Fibroblast of lung (primary cell): ENCODE measurements around the gene OSBPL9. TPM values are rescaled to one million over a fixed set of nuclear protein-coding genes. Genes with fewer than 3 reads are reported as not detected.

Experiments
- DNase-seq, 2 donors: peaks; one replicate each; pipeline versions ENCODE4 v3.0.0 to v3.0.0-alpha.2; 2010; ENCODE audit warnings: low read depth in 2 of 2
- H2AFZ ChIP-seq: 2 replicates; pipeline ENCODE4 v1.5.1; 2012; ENCODE audit warnings: low read length, control low read depth, inconsistent platforms
- H3K27ac ChIP-seq: 2 replicates; pipeline ENCODE4 v1.5.1; 2011; ENCODE audit warnings: low read length, control low read depth; ENCODE audit not compliant: insufficient read depth
- H3K27me3 ChIP-seq: 2 replicates; pipeline ENCODE4 v1.5.1; 2011; ENCODE audit warnings: mild to moderate bottlenecking, low read length; ENCODE audit not compliant: control insufficient read depth, insufficient read depth
- H3K36me3 ChIP-seq: 2 replicates; pipeline ENCODE4 v1.5.1; 2011; ENCODE audit warnings: low read length; ENCODE audit not compliant: control insufficient read depth, insufficient read depth
- H3K4me1 ChIP-seq: 2 replicates; pipeline ENCODE4 v1.5.1; 2011; ENCODE audit warnings: low read length; ENCODE audit not compliant: control insufficient read depth, insufficient read depth; ENCODE audit errors: extremely low read depth
- H3K4me2 ChIP-seq: 2 replicates; pipeline ENCODE4 v1.5.1; 2011; ENCODE audit warnings: low read length, control low read depth; ENCODE audit not compliant: insufficient read depth; ENCODE audit errors: extremely low read depth
- H3K4me3 ChIP-seq, 4 experiments: fragments of 200-600 bp in 1 of 4; sonication (generic) in 1 of 4; replicated peaks in 1 of 4; 2 replicates each; pipeline ENCODE4 v1.5.1; 2011 to 2016; ENCODE audit warnings: low read length in 4 of 4, low read depth in 3 of 4, mild to moderate bottlenecking in 3 of 4, control low read depth in 2 of 4, inconsistent platforms in 1 of 4, mixed read lengths in 1 of 4; ENCODE audit not compliant: insufficient read depth in 1 of 4; ENCODE audit errors: control extremely low read depth in 1 of 4
- H3K79me2 ChIP-seq: 2 replicates; pipeline ENCODE4 v1.5.1; 2012; ENCODE audit warnings: mild to moderate bottlenecking, low read length, inconsistent platforms; ENCODE audit not compliant: control insufficient read depth, insufficient read depth
- H3K9ac ChIP-seq: 2 replicates; pipeline ENCODE4 v1.5.1; 2011; ENCODE audit warnings: mild to moderate bottlenecking, low read length, control low read depth; ENCODE audit not compliant: insufficient read depth
- H3K9me3 ChIP-seq: 2 replicates; pipeline ENCODE4 v1.5.1; 2012; ENCODE audit warnings: low read depth, low read length; ENCODE audit not compliant: control insufficient read depth, insufficient read depth
- H4K20me1 ChIP-seq: 2 replicates; pipeline ENCODE4 v1.5.1; 2011; ENCODE audit warnings: low read length; ENCODE audit not compliant: control insufficient read depth, insufficient read depth; ENCODE audit errors: extremely low read depth
- EZH2 ChIP-seq: IDR thresholded peaks from 2 replicates; pipeline ENCODE4 v1.5.1; 2012; ENCODE audit warnings: low read length, control low read depth, mild to moderate bottlenecking; ENCODE audit errors: missing control alignments
- polyA plus RNA-seq, 2 donors: library from polyadenylated mRNA; depleted of rRNA in 1 of 2; stranded (reverse) in 1 of 2; unstranded in 1 of 2; fragments of >200 nt; gene quantifications; 2 replicates each; pipeline ENCODE4 v1.2.1, GENCODE V29; 2011 to 2012; ENCODE audit warnings: missing spikeins in 1 of 2
- total RNA-seq: library from RNA; depleted of rRNA; stranded (reverse); fragments of >200 nt; gene quantifications from 2 replicates; pipeline ENCODE4 v1.2.1, GENCODE V29; 2014
- TF ChIP-seq, protein P1 (sequence below), 2 donors: IDR thresholded peaks in 1 of 2; conservative IDR thresholded peaks in 1 of 2; 1 replicate in 1 of 2; 2 replicates in 1 of 2; pipeline ENCODE4 v1.5.1; 2011 to 2012; ENCODE audit warnings: low read length in 2 of 2, control low read depth in 1 of 2, inconsistent platforms in 1 of 2, low read depth in 1 of 2, mild to moderate bottlenecking in 1 of 2

The OSBPL9 gene
- total and polyA plus RNA-seq, 2 donors (not counting 1 experiment from before 2014, with no cell fraction given): 62.5 to 90.7 TPM

DNA sequence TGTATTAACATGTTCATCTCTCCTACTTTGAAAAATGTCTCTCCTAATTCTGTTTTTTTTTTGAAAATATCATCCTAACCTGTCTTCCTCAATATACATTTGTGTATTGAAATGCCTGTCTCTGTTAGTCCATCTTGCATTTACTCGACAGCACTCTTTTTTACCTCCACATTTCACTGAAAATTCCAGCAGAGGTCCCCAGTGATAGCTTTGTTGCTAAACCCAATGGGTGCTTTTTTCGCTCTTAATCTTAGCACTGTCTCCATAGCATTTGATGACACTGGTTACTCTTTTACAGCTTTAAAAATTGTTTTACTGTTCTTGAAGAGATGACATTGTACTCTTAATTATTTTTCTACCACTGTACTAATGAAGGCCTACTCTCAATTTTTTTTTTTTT is 10.8 kb downstream of the OSBPL9 start:
- Histone ChIP-seq H3K79me2 (peaks cover 7% of the 10 kb centered on the region), H4K20me1 (no peaks in the 10 kb centered on the region)
- peak; percentile 41 to 75 for DNase-seq

DNA sequence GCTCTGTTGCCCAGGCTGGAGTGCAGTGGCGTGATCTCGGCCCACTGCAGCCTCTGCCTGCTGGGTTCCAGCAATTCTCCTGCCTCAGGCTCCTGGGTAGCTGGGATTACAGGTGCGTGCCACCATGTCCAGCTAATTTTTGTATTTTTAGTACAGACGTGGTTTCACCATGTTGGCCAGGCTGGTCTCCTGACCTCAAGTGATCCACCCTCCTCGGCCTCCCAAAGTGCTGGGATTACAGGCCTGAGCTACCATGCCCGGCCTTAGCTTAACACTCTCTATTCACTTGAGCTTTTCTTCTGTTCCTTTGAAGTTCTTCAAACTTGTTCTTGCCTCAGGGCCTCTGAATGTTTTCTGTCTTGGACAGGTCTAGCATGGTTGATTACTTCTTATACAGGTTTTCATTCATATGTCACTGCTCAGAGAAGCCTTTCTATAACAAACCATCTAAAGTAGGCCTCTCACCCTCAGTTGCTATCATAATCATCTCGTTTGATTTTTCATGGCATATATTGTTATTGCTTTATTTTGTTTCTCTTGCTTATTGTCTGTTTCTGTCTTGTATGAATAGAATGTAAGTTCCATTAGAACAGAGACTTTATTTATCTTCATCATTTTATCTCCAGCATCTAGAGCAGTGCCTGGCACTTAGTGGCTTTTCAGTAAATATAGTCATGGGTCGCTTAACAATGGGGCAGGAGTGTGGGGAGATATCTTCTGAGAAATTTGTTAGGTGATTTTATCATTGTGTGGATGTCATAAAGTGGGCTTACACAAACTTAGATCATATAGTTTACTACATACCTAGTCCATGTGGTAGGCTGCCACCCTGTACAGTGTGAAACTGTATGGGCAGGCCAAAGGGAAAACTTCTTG is 12.1 kb downstream of the OSBPL9 start:
- H3K4me3 ChIP-seq: no peak overlapping the region
- no peak for TF ChIP-seq EZH2
- TF ChIP-seq, protein P1, sequence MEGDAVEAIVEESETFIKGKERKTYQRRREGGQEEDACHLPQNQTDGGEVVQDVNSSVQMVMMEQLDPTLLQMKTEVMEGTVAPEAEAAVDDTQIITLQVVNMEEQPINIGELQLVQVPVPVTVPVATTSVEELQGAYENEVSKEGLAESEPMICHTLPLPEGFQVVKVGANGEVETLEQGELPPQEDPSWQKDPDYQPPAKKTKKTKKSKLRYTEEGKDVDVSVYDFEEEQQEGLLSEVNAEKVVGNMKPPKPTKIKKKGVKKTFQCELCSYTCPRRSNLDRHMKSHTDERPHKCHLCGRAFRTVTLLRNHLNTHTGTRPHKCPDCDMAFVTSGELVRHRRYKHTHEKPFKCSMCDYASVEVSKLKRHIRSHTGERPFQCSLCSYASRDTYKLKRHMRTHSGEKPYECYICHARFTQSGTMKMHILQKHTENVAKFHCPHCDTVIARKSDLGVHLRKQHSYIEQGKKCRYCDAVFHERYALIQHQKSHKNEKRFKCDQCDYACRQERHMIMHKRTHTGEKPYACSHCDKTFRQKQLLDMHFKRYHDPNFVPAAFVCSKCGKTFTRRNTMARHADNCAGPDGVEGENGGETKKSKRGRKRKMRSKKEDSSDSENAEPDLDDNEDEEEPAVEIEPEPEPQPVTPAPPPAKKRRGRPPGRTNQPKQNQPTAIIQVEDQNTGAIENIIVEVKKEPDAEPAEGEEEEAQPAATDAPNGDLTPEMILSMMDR (conservative IDR thresholded peaks at IDR 0.05 in 1 of 2, IDR thresholded peaks at IDR 0.05 in 1 of 2; ENCODE audit: low read depth in 1 of 2, low read length in 2 of 2): no peak
- H4K20me1 ChIP-seq: no peaks in the 10 kb centered on the region
- H3K9ac ChIP-seq: no peak overlapping the region
- DNase-seq: no peak
- H3K27me3 ChIP-seq: no peaks in the 10 kb centered on the region
- no peak overlapping the region for H3K4me2 ChIP-seq
- no peaks in the 10 kb centered on the region for H3K36me3 ChIP-seq
- peaks cover 3% of the 10 kb centered on the region for H3K79me2 ChIP-seq
- no peak overlapping the region for H3K27ac ChIP-seq
- H3K9me3 ChIP-seq: no peaks in the 10 kb centered on the region
- H3K4me1 ChIP-seq: no peaks in the 10 kb centered on the region
- no peak overlapping the region for H2AFZ ChIP-seq

More for the DNA sequence above, 10.8 kb downstream of the OSBPL9 start:
- Histone ChIP-seq H3K9me3 (no peaks in the 10 kb centered on the region), H3K27me3 (no peaks in the 10 kb centered on the region), H3K4me2 (no peak overlapping the region), H3K4me3 (no peak overlapping the region), H3K27ac (no peak overlapping the region), H3K9ac (no peak overlapping the region), H2AFZ (no peak overlapping the region), H3K4me1 (no peaks in the 10 kb centered on the region), H3K36me3 (no peaks in the 10 kb centered on the region)
- TF ChIP-seq EZH2: no peak
- TF ChIP-seq, protein P1 (conservative IDR thresholded peaks at IDR 0.05 in 1 of 2, IDR thresholded peaks at IDR 0.05 in 1 of 2; ENCODE audit: low read depth in 1 of 2, low read length in 2 of 2): peak; percentile 51 to 63

DNA sequence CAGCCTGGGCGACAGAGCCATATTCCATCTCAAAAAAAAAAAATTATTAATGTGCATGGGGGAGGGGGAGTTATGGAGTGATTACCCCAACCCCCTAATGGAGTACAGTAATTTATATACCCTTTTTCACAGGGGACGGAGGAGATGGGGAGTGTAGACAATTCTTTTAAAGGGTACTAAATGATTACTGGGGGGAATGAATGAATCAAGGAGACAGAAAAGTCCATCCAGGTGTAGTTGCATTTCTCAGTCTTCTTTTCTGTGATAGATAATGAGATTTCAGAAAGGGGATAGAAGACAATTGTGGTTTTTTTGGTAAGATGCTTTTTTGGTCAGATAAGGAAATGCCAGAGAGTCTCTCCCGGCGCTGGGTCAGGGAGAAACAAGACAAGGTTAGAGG is 13.0 kb downstream of the OSBPL9 start:
- Histone ChIP-seq H4K20me1 (no peaks in the 10 kb centered on the region), H3K79me2 (peaks cover 3% of the 10 kb centered on the region)
- DNase-seq: no peak

More for the DNA sequence above, 13.0 kb downstream of the OSBPL9 start:
- no peak overlapping the region for H2AFZ ChIP-seq
- no peak for TF ChIP-seq EZH2
- TF ChIP-seq, protein P1 (conservative IDR thresholded peaks at IDR 0.05 in 1 of 2, IDR thresholded peaks at IDR 0.05 in 1 of 2; ENCODE audit: low read depth in 1 of 2, low read length in 2 of 2): no peak
- no peaks in the 10 kb centered on the region for H3K4me1 ChIP-seq
- H3K27me3 ChIP-seq: no peaks in the 10 kb centered on the region
- H3K9ac ChIP-seq: no peak overlapping the region
- H3K4me2 ChIP-seq: no peak overlapping the region
- H3K36me3 ChIP-seq: no peaks in the 10 kb centered on the region
- no peaks in the 10 kb centered on the region for H3K9me3 ChIP-seq
- H3K27ac ChIP-seq: no peak overlapping the region
- no peak overlapping the region for H3K4me3 ChIP-seq
